Stimulated activated CD8-positive, alpha-beta memory T cell treated with anti-CD3 and anti-CD28 coated beads, Interleukin-7, amount 100 ng/mL, for 4 hours (primary cell): ENCODE data around the gene SESTD1.

Experiments
- DNase-seq, 2 donors: peaks; one replicate each; pipeline ENCODE4 v3.0.0-alpha.2; 2020; ENCODE audit warnings: low read depth in 2 of 2

Gene SESTD1

GRCh38 chr2:179264368-179265081, at the start of gene SESTD1:
Gene SESTD1 (minus strand): TSS chr2:179264832. CDS start chr2:179191841, 72,991 bp downstream.
- DNase-seq = peak in 1 of 2 donors; percentile 49

GRCh38 chr2:179313057-179313456, 48.4 kb upstream of the SESTD1 start:
- DNase-seq = no peak

GRCh38 chr2:179311101-179311500, 46.5 kb upstream of the SESTD1 start:
- DNase-seq = no peak

GRCh38 chr2:179307616-179308371, 43.2 kb upstream of the SESTD1 start:
- DNase-seq = no peak

- no peak for DNase-seq
These were observed 40.5 kb upstream of the SESTD1 start for GRCh38 chr2:179305125-179305524.

- DNase-seq = no peak
These were observed 39.8 kb upstream of the SESTD1 start for GRCh38 chr2:179304424-179304823.

GRCh38 chr2:179302764-179303571, 38.3 kb upstream of the SESTD1 start:
- no peak for DNase-seq

- no peak for DNase-seq
These were observed 37.5 kb upstream of the SESTD1 start for GRCh38 chr2:179302149-179302548.

GRCh38 chr2:179298666-179299065, 34.0 kb upstream of the SESTD1 start:
- no peak for DNase-seq

GRCh38 chr2:179297927-179298326, 33.3 kb upstream of the SESTD1 start:
- DNase-seq = no peak

- DNase-seq = no peak
These were observed 25.7 kb upstream of the SESTD1 start for GRCh38 chr2:179290329-179290728.

- DNase-seq = no peak
These were observed 20.4 kb upstream of the SESTD1 start for GRCh38 chr2:179285060-179285459.

GRCh38 chr2:179277429-179278196, 13.0 kb upstream of the SESTD1 start:
- DNase-seq = no peak

GRCh38 chr2:179275253-179276012, 10.8 kb upstream of the SESTD1 start:
- no peak for DNase-seq

- DNase-seq = no peak
These were observed 10.1 kb upstream of the SESTD1 start for GRCh38 chr2:179274749-179275148.

- no peak for DNase-seq
These were observed 8.9 kb upstream of the SESTD1 start for GRCh38 chr2:179273461-179273962.

- no peak for DNase-seq
These were observed 8.0 kb upstream of the SESTD1 start for GRCh38 chr2:179272406-179273192.

- no peak for DNase-seq
These were observed 6.1 kb upstream of the SESTD1 start for GRCh38 chr2:179270689-179271088.

- DNase-seq = no peak
These were observed 3.8 kb upstream of the SESTD1 start for GRCh38 chr2:179268277-179268925.
